ENCODE results near the gene MSX1.

Gene MSX1

DNA sequence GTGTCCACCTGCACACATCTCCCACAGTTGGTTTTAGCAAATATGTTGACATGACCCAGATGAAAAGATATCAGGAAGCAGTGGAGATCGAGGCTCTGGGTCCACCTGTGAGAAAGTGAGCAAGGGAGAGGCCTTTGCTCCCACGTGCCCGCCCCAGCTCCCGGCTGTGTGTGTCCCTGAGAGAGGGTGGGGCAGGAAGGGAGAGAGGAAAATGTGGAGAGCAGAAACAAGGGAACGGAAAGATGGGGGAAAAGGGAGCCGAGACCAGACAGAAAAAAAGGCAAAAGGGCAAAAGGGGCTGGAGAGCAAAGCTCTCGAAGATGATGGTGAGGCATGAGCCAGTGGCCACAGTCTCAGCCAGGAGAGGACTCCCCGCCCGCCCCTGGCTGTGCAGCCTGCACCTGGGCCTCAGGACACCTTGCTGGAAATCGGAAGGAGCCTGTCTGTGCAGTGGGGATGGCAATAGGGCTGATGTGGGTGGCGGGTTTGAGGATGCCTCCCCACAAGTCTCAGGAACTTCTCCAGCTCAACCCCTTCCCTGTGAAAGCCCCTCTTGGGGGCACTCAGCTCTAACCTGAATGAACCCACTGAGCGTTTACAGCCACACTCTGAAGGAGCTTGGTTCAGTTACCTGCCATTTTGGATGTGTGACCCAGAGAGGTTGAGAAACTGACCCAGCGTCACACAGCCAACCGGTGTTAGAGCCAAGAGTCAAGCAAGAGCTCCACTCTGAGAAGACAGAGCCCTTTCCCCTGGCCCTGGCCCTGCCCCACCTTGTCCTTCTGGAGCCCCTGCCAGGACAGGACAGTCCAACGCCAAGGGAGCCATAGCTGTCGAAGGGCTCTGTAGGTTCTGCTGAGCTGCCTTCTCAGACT lies 20.3 kb upstream of the MSX1 start:
- no peak for FAIRE-seq

DNA sequence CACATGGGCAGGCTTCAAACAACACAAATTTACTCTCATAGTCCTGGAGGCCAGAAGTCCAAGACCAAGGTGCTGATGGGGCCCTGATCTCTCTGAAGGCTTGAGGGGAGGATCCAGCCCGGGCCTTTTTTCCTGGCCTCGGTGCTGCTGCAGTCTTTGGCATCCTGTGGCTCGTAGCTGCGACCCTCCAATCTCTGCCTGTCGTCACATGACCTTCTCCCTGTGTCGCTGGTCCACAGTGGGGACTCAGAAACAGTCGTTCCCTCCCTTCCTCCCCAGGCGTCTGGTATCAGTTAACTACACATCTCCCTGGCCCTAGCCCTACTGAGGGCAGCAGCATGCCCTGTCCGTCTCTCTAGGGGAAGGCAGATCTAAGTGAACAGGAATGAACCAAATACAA lies 19.1 kb upstream of the MSX1 start:
- DNase-seq (ENCODE audit: insufficient read length, low spot score) (no peak), FAIRE-seq (no peak)
- TF ChIP-seq POLR2A (IDR thresholded peaks at IDR 0.05; ENCODE audit: low read depth, low read length) (no peak), PAX5 (IDR thresholded peaks at IDR 0.05; ENCODE audit: insufficient read depth, low read length, severe bottlenecking) (no peak), SPI1 (IDR thresholded peaks at IDR 0.05; ENCODE audit: low read depth, low read length) (no peak), POLR2AphosphoS5 (IDR thresholded peaks at IDR 0.05; ENCODE audit: low read depth, low read length) (no peak), TAF1 (IDR thresholded peaks at IDR 0.05; ENCODE audit: low read depth, low read length) (no peak), POU2F2 (IDR thresholded peaks at IDR 0.05; ENCODE audit: low read depth, low read length) (no peak)

More for the DNA sequence above, 20.3 kb upstream of the MSX1 start:
- DNase-seq (ENCODE audit: insufficient read length, low spot score): no peak
- TF ChIP-seq TAF1 (IDR thresholded peaks at IDR 0.05; ENCODE audit: low read depth, low read length) (no peak), SPI1 (IDR thresholded peaks at IDR 0.05; ENCODE audit: low read depth, low read length) (no peak), POU2F2 (IDR thresholded peaks at IDR 0.05; ENCODE audit: low read depth, low read length) (no peak), PAX5 (IDR thresholded peaks at IDR 0.05; ENCODE audit: insufficient read depth, low read length, severe bottlenecking) (no peak), POLR2A (IDR thresholded peaks at IDR 0.05; ENCODE audit: low read depth, low read length) (no peak), POLR2AphosphoS5 (IDR thresholded peaks at IDR 0.05; ENCODE audit: low read depth, low read length) (no peak)

DNA sequence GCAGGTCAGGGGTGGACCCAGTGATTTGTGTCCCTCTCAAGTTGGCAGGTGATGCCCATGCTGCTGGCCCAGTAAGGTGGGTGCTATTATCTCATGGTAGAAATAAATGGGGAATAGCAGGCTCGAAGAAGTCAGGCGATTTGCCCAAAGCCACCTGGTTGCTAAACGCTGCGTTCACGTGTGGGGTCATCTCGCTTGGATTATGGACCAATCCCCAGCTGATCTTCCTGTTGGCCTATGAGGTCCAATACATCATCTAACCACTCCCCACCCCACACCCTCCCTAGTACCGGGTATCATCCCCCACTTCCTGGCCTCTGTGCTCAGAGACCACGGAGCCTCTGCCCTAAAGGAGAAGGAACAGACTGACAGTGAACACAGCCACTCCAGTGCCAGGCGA lies 18.3 kb upstream of the MSX1 start:
- TF ChIP-seq POLR2A (IDR thresholded peaks at IDR 0.05; ENCODE audit: low read depth, low read length) (no peak), SPI1 (IDR thresholded peaks at IDR 0.05; ENCODE audit: low read depth, low read length) (no peak), TAF1 (IDR thresholded peaks at IDR 0.05; ENCODE audit: low read depth, low read length) (no peak), POU2F2 (IDR thresholded peaks at IDR 0.05; ENCODE audit: low read depth, low read length) (no peak), POLR2AphosphoS5 (IDR thresholded peaks at IDR 0.05; ENCODE audit: low read depth, low read length) (no peak), PAX5 (IDR thresholded peaks at IDR 0.05; ENCODE audit: insufficient read depth, low read length, severe bottlenecking) (no peak)
- FAIRE-seq (no peak), DNase-seq (ENCODE audit: insufficient read length, low spot score) (no peak)

DNA sequence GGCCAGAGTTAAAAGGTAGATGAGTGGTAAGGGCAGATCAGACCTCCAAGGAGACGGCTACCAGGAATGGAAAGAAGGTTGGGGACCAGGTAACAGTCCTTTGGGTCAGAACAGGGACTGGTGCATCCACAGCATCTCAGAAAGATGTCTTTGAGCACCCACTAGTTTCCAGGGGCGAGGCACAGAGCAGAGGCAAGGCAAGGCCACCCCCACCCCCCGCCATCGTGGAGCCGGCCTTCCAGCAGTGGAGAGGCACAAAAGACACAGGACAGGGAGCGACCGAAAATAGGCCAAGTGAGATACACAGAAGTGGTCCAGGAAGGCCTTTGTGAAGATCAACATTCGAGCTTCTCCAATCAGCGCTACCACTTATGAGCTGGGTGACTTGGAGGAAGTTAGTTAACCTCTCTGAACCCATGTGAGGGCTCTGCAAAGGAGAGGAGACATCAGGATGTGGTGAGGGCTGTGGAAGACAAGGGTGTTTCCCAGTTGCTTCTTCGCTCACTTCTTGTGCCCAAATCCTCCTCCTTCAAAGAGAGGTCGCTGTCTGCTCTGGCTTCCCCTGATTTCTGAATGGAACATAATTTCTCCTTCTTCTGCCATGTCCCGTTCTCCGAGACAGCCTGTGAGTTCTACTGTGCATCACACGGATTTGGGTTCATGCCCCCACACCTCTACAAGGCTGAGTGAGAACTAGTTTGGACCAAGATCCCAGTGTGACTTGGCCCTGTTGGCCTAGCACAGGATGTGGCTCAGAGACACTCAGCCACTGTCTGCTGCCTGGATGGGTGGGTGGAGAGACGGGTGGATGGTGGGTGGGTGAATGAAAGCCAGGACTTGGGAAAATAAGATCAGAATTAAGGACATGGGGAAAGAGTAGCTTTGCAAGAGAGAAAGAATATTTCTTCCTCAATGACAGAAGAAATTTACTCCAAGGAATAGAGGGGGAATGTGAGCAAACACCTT lies 16.7 kb upstream of the MSX1 start:
- TF ChIP-seq SPI1 (IDR thresholded peaks at IDR 0.05; ENCODE audit: low read depth, low read length): no peak
- TF ChIP-seq POU2F2 (IDR thresholded peaks at IDR 0.05; ENCODE audit: low read depth, low read length): no peak
- TF ChIP-seq PAX5 (IDR thresholded peaks at IDR 0.05; ENCODE audit: insufficient read depth, low read length, severe bottlenecking): no peak
- no peak for TF ChIP-seq POLR2A (IDR thresholded peaks at IDR 0.05; ENCODE audit: low read depth, low read length)
- TF ChIP-seq TAF1 (IDR thresholded peaks at IDR 0.05; ENCODE audit: low read depth, low read length): no peak
- FAIRE-seq: no peak
- DNase-seq (ENCODE audit: insufficient read length, low spot score): no peak

DNA sequence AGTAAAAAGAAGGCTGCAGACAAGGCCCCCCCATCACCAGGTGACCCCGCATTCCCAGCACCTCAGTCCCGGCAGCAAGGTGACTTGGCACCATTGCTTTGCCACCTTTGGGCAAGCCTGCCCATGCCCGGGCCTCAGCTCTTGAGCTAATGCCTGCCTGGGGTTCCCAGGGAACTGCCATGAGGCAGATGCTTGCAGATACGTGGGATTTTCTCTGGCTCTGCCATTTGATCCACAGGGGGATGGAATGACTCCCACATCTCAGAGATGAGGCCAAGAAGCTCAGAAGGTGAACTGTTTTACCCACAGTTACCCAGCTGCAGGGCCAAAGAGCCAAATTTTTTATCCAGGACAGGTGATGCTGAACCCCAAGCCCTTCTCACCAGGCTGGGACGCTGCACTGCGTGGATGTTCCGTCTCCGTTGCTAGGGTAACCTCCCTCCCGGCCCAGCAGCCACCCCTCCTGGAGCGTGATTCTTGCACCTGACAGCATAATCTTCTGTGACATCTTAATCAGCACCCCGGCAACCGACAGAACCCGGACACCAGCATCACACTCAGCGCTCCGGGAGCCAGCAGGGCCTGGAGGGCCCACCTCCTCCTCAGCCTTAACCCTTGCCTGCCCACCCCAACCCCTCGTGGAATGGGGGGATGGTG lies 15.7 kb upstream of the MSX1 start:
- no peak for FAIRE-seq
- TF ChIP-seq POLR2A (IDR thresholded peaks at IDR 0.05; ENCODE audit: low read depth, low read length) (no peak), PAX5 (IDR thresholded peaks at IDR 0.05; ENCODE audit: insufficient read depth, low read length, severe bottlenecking) (no peak), SPI1 (IDR thresholded peaks at IDR 0.05; ENCODE audit: low read depth, low read length) (no peak), POU2F2 (IDR thresholded peaks at IDR 0.05; ENCODE audit: low read depth, low read length) (no peak), TAF1 (IDR thresholded peaks at IDR 0.05; ENCODE audit: low read depth, low read length) (no peak), POLR2AphosphoS5 (IDR thresholded peaks at IDR 0.05; ENCODE audit: low read depth, low read length) (no peak)

DNA sequence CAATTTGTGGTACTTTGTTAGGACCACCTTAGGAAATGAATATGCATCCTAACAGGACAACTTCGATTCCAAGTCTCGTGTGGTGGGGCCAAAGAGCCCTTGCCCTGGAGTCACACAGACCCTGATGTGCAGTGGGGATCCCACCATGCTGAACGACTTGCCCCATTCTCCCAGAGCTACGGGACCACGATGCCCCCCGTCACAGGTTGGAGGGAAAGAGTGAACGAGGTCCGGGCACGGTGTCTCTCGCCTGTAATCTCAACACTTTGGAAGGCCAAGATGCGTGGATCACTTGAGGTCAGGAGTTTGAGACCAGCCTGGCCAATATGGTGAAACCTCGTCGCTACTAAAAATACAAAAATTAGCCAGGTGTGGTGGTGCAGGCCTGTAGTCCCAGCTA lies 14.4 kb upstream of the MSX1 start:
- FAIRE-seq (no peak), DNase-seq (ENCODE audit: insufficient read length, low spot score) (no peak)
- no peak for TF ChIP-seq PAX5 (IDR thresholded peaks at IDR 0.05; ENCODE audit: insufficient read depth, low read length, severe bottlenecking)
- no peak for TF ChIP-seq POLR2A (IDR thresholded peaks at IDR 0.05; ENCODE audit: low read depth, low read length)
- TF ChIP-seq SPI1 (IDR thresholded peaks at IDR 0.05; ENCODE audit: low read depth, low read length): no peak
- TF ChIP-seq POU2F2 (IDR thresholded peaks at IDR 0.05; ENCODE audit: low read depth, low read length): no peak
- TF ChIP-seq TAF1 (IDR thresholded peaks at IDR 0.05; ENCODE audit: low read depth, low read length): no peak
- no peak for TF ChIP-seq POLR2AphosphoS5 (IDR thresholded peaks at IDR 0.05; ENCODE audit: low read depth, low read length)

More for the DNA sequence above, 15.7 kb upstream of the MSX1 start:
- DNase-seq (ENCODE audit: insufficient read length, low spot score): no peak

DNA sequence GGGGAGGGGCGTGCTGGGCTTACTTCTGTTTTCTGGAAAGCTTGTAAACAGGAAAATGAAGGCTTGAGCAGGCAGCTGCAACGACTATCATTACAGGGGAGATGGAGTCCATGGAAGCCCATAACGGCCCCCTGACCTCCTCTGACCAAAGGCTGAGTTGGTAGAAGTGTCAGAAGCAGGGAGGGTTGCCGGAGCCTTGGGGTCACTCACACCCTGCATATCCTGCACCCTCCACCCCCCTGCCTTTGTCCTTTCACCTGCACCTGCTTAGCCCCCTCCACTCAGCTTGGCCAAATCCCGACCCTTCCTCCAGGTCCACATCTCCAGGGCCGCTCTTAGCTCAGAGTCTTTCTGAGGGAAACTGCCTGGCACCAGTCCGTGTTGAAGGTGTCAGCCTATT lies 12.5 kb upstream of the MSX1 start:
- FAIRE-seq (no peak), DNase-seq (ENCODE audit: insufficient read length, low spot score) (no peak)
- no peak for TF ChIP-seq POU2F2 (IDR thresholded peaks at IDR 0.05; ENCODE audit: low read depth, low read length)
- no peak for TF ChIP-seq POLR2A (IDR thresholded peaks at IDR 0.05; ENCODE audit: low read depth, low read length)
- TF ChIP-seq PAX5 (IDR thresholded peaks at IDR 0.05; ENCODE audit: insufficient read depth, low read length, severe bottlenecking): no peak
- TF ChIP-seq POLR2AphosphoS5 (IDR thresholded peaks at IDR 0.05; ENCODE audit: low read depth, low read length): no peak
- TF ChIP-seq TAF1 (IDR thresholded peaks at IDR 0.05; ENCODE audit: low read depth, low read length): no peak
- TF ChIP-seq SPI1 (IDR thresholded peaks at IDR 0.05; ENCODE audit: low read depth, low read length): no peak

DNA sequence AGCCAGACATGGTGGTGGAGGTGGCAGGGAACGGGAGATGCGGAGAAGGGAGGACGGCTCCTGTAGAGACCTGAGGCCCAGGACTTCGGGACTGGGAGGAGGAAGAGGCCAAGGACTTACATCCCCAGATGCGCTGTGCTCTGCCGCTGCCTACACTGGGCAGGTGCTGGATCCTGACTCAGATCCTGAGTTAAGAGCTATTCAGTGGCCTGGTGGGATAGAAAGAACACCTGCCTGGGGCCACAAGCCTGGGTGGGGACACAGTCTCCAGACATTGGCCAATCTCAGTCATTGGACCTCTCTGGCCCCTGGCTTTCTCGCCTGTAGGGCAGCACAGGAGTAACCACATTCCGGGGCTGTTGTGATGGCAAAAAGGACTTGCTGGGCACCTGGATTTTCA lies 10.9 kb upstream of the MSX1 start:
- DNase-seq (ENCODE audit: insufficient read length, low spot score) (no peak), FAIRE-seq (no peak)
- no peak for TF ChIP-seq POLR2A (IDR thresholded peaks at IDR 0.05; ENCODE audit: low read depth, low read length)
- TF ChIP-seq POLR2AphosphoS5 (IDR thresholded peaks at IDR 0.05; ENCODE audit: low read depth, low read length): no peak
- no peak for TF ChIP-seq TAF1 (IDR thresholded peaks at IDR 0.05; ENCODE audit: low read depth, low read length)
- no peak for TF ChIP-seq PAX5 (IDR thresholded peaks at IDR 0.05; ENCODE audit: insufficient read depth, low read length, severe bottlenecking)
- no peak for TF ChIP-seq SPI1 (IDR thresholded peaks at IDR 0.05; ENCODE audit: low read depth, low read length)
- no peak for TF ChIP-seq POU2F2 (IDR thresholded peaks at IDR 0.05; ENCODE audit: low read depth, low read length)

All from GM12891 (cell line).